Islet precursor cell (in vitro differentiated cells): ENCODE results near the gene CD300H.

Experiments used
- DNase-seq: peaks from one replicate; pipeline ENCODE4 v3.0.0-alpha.2; 2018

Gene CD300H

GRCh38 chr17:74525465-74525725 lies 41.9 kb downstream of the CD300H start:
- peak; percentile 44 for DNase-seq

GRCh38 chr17:74524653-74525464 lies 42.5 kb downstream of the CD300H start:
- peak; percentile 45 for DNase-seq

- peak; percentile 40 for DNase-seq
Observed at GRCh38 chr17:74523308-74523707, 44.0 kb downstream of the CD300H start.

- peak; percentile 44 for DNase-seq
Observed at GRCh38 chr17:74522381-74523105, 44.8 kb downstream of the CD300H start.

GRCh38 chr17:74521701-74522201 lies 45.6 kb downstream of the CD300H start:
- DNase-seq, result peak; percentile 47

GRCh38 chr17:74520790-74521480 lies 46.4 kb downstream of the CD300H start:
- DNase-seq, result peak; percentile 48

GRCh38 chr17:74520016-74520434 lies 47.3 kb downstream of the CD300H start:
- DNase-seq, result peak; percentile 19

GRCh38 chr17:74518413-74518981 lies 48.8 kb downstream of the CD300H start:
- peak; percentile 27 for DNase-seq

GRCh38 chr17:74516561-74517328 lies 50.6 kb downstream of the CD300H start:
- peak; percentile 37 for DNase-seq

- DNase-seq, result peak; percentile 23
Observed at GRCh38 chr17:74515941-74516340, 51.4 kb downstream of the CD300H start.

- no peak for DNase-seq
Observed at GRCh38 chr17:74514632-74515334, 52.5 kb downstream of the CD300H start.

- DNase-seq, result peak; percentile 76
Observed at GRCh38 chr17:74513987-74514631, 53.2 kb downstream of the CD300H start.

- peak; percentile 43 for DNase-seq
Observed at GRCh38 chr17:74512624-74513091, 54.7 kb downstream of the CD300H start.

GRCh38 chr17:74512036-74512435 lies 55.3 kb downstream of the CD300H start:
- DNase-seq, result peak; percentile 51
